ENCODE data around the gene TAT.

GRCh38 chr16:71526111-71526631, 50.7 kb downstream of the TAT start, which contains the start of gene CHST4:
- TF ChIP-seq POLR2A (IDR thresholded peaks at IDR 0.05; ENCODE audit: low read length) (no peak), GATA1 (IDR thresholded peaks at IDR 0.05; ENCODE audit: low read depth, low read length) (no peak)

Measured in erythroblast (primary cell).